ENCODE measurements around the gene MAMDC2. TPM values are rescaled to one million over a fixed set of nuclear protein-coding genes. Genes with fewer than 3 reads are reported as not detected.

MAMDC2 gene
- total and polyA plus RNA-seq, 2 of the 8 experiments (the other 6 are each of a cell fraction or from before 2014, with no cell fraction given) = 6.1 to 15.4 TPM

- TF ChIP-seq, protein P1, sequence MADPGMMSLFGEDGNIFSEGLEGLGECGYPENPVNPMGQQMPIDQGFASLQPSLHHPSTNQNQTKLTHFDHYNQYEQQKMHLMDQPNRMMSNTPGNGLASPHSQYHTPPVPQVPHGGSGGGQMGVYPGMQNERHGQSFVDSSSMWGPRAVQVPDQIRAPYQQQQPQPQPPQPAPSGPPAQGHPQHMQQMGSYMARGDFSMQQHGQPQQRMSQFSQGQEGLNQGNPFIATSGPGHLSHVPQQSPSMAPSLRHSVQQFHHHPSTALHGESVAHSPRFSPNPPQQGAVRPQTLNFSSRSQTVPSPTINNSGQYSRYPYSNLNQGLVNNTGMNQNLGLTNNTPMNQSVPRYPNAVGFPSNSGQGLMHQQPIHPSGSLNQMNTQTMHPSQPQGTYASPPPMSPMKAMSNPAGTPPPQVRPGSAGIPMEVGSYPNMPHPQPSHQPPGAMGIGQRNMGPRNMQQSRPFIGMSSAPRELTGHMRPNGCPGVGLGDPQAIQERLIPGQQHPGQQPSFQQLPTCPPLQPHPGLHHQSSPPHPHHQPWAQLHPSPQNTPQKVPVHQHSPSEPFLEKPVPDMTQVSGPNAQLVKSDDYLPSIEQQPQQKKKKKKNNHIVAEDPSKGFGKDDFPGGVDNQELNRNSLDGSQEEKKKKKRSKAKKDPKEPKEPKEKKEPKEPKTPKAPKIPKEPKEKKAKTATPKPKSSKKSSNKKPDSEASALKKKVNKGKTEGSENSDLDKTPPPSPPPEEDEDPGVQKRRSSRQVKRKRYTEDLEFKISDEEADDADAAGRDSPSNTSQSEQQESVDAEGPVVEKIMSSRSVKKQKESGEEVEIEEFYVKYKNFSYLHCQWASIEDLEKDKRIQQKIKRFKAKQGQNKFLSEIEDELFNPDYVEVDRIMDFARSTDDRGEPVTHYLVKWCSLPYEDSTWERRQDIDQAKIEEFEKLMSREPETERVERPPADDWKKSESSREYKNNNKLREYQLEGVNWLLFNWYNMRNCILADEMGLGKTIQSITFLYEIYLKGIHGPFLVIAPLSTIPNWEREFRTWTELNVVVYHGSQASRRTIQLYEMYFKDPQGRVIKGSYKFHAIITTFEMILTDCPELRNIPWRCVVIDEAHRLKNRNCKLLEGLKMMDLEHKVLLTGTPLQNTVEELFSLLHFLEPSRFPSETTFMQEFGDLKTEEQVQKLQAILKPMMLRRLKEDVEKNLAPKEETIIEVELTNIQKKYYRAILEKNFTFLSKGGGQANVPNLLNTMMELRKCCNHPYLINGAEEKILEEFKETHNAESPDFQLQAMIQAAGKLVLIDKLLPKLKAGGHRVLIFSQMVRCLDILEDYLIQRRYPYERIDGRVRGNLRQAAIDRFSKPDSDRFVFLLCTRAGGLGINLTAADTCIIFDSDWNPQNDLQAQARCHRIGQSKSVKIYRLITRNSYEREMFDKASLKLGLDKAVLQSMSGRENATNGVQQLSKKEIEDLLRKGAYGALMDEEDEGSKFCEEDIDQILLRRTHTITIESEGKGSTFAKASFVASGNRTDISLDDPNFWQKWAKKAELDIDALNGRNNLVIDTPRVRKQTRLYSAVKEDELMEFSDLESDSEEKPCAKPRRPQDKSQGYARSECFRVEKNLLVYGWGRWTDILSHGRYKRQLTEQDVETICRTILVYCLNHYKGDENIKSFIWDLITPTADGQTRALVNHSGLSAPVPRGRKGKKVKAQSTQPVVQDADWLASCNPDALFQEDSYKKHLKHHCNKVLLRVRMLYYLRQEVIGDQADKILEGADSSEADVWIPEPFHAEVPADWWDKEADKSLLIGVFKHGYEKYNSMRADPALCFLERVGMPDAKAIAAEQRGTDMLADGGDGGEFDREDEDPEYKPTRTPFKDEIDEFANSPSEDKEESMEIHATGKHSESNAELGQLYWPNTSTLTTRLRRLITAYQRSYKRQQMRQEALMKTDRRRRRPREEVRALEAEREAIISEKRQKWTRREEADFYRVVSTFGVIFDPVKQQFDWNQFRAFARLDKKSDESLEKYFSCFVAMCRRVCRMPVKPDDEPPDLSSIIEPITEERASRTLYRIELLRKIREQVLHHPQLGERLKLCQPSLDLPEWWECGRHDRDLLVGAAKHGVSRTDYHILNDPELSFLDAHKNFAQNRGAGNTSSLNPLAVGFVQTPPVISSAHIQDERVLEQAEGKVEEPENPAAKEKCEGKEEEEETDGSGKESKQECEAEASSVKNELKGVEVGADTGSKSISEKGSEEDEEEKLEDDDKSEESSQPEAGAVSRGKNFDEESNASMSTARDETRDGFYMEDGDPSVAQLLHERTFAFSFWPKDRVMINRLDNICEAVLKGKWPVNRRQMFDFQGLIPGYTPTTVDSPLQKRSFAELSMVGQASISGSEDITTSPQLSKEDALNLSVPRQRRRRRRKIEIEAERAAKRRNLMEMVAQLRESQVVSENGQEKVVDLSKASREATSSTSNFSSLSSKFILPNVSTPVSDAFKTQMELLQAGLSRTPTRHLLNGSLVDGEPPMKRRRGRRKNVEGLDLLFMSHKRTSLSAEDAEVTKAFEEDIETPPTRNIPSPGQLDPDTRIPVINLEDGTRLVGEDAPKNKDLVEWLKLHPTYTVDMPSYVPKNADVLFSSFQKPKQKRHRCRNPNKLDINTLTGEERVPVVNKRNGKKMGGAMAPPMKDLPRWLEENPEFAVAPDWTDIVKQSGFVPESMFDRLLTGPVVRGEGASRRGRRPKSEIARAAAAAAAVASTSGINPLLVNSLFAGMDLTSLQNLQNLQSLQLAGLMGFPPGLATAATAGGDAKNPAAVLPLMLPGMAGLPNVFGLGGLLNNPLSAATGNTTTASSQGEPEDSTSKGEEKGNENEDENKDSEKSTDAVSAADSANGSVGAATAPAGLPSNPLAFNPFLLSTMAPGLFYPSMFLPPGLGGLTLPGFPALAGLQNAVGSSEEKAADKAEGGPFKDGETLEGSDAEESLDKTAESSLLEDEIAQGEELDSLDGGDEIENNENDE (IDR thresholded peaks at IDR 0.05; ENCODE audit: insufficient replicate concordance, low read length) = no peak
- no peak for TF ChIP-seq SRF (IDR thresholded peaks at IDR 0.05; ENCODE audit: low read depth, low read length)
- no peak for TF ChIP-seq CHD1 (IDR thresholded peaks at IDR 0.05; ENCODE audit: low read depth, low read length)
- no peak for TF ChIP-seq SUZ12 (IDR thresholded peaks at IDR 0.05; ENCODE audit: low read length)
- TF ChIP-seq CTCF (IDR thresholded peaks at IDR 0.05; ENCODE audit: control extremely low read depth in 1 of 3, insufficient read depth in 1 of 3, low read depth in 1 of 3, low read length in 3 of 3) = no peak
- no peak for TF ChIP-seq CBX8 (IDR thresholded peaks at IDR 0.05; ENCODE audit: borderline replicate concordance, low read depth, low read length)
- no peak for TF ChIP-seq TAF7 (optimal IDR thresholded peaks at IDR 0.05; ENCODE audit: borderline replicate concordance, low read depth, low read length)
- TF ChIP-seq RNF2 (IDR thresholded peaks at IDR 0.05; ENCODE audit: borderline replicate concordance, low read depth, low read length, missing control alignments, poor library complexity, severe bottlenecking) = no peak
These were observed 175.1 kb downstream of the MAMDC2 start (continued) for GRCh38 chr9:70218767-70219166.

All from H1 (cell line).